C4-2B (cell line): ENCODE measurements around the gene USP6NL.
"Not testable (repeated sequence)": the region's sequence is repeated elsewhere in the genome, so short reads cannot be mapped to it uniquely, and the experiment has no call there.

ENCODE experiments used
- H3K27ac ChIP-seq: fragments of 450-650 bp; 2 replicates; pipeline ENCODE4 v1.5.1; 2017
- CTCF ChIP-seq: fragments of 450-650 bp; conservative IDR thresholded peaks from 2 replicates; pipeline ENCODE4 v1.5.1; 2017; ENCODE audit warnings: mild to moderate bottlenecking
- ZFX ChIP-seq: fragments of 450-650 bp; IDR thresholded peaks from 2 replicates; pipeline ENCODE4 v1.6.1; 2017

The USP6NL gene

GRCh38 chr10:11505639-11506038 is 105.8 kb downstream of the USP6NL start:
- H3K27ac ChIP-seq, result no peak overlapping the region
- no peak for TF ChIP-seq CTCF
- TF ChIP-seq ZFX, result no peak

- no peak overlapping the region for H3K27ac ChIP-seq
- TF ChIP-seq ZFX (no peak), CTCF (no peak)
Measured at GRCh38 chr10:11504566-11505285, 106.7 kb downstream of the USP6NL start.

GRCh38 chr10:11501600-11501999 is 109.8 kb downstream of the USP6NL start:
- no peak for TF ChIP-seq ZFX
- no peak for TF ChIP-seq CTCF
- no peak overlapping the region for H3K27ac ChIP-seq

GRCh38 chr10:11499425-11500071 is 111.9 kb downstream of the USP6NL start:
- TF ChIP-seq CTCF, result no peak
- TF ChIP-seq ZFX, result no peak
- no peak overlapping the region for H3K27ac ChIP-seq

- TF ChIP-seq ZFX (no peak), CTCF (no peak)
- no peak overlapping the region for H3K27ac ChIP-seq
Measured at GRCh38 chr10:11498399-11498798, 113.1 kb downstream of the USP6NL start.

- TF ChIP-seq CTCF, result peak; percentile 35
- H3K27ac ChIP-seq, result not testable (repeated sequence)
Measured at GRCh38 chr10:11494923-11495322, 116.5 kb downstream of the USP6NL start.

- H3K27ac ChIP-seq, result no peak overlapping the region
- TF ChIP-seq CTCF (no peak), ZFX (no peak)
Measured at GRCh38 chr10:11493646-11494045, 117.8 kb downstream of the USP6NL start.
